Prostate gland (tissue), 2 donors: ENCODE results near the gene CYB5RL.

ENCODE experiments used
- CTCF ChIP-seq, 4 experiments: fragments of 200-600 bp in 2 of 4; fragments of 450-650 bp in 2 of 4; sonication (generic) in 2 of 4; IDR thresholded peaks; 1 replicate in 3 of 4; 2 replicates in 1 of 4; pipeline ENCODE4 v1.5.1; 2016 to 2019; ENCODE audit warnings: antibody characterized with exemption in 4 of 4, mild to moderate bottlenecking in 2 of 4, moderate library complexity in 2 of 4
- POLR2A ChIP-seq: fragments of 450-650 bp; IDR thresholded peaks from one replicate; pipeline ENCODE4 v1.6.1; 2016; ENCODE audit warnings: antibody characterized with exemption, mild to moderate bottlenecking

GRCh38 chr1:54245501-54245900, 45.7 kb upstream of the CYB5RL start:
- no peak for TF ChIP-seq POLR2A
- TF ChIP-seq CTCF (IDR thresholded peaks at IDR 0.05), result no peak
